ENCODE measurements around the gene RAVER2.

DNA sequence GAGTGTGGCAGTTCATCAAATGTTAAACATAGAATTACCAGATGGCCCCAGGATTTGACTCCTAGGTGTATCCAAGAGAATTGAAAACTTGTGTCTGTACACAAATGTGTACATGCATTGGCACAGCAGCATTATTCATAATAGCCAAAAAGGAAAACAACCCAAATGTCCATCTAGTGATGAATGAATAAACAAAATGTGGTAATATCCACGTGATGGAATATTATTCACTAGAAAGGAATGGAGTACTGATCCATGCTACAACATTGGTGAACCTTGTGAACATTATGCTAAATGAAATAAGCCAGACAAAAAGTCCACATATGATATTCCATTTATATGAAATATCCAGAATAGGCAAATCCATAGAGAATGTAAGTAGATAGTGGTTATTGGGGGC lies 77.7 kb downstream of the RAVER2 start:
- TF ChIP-seq, protein P1, sequence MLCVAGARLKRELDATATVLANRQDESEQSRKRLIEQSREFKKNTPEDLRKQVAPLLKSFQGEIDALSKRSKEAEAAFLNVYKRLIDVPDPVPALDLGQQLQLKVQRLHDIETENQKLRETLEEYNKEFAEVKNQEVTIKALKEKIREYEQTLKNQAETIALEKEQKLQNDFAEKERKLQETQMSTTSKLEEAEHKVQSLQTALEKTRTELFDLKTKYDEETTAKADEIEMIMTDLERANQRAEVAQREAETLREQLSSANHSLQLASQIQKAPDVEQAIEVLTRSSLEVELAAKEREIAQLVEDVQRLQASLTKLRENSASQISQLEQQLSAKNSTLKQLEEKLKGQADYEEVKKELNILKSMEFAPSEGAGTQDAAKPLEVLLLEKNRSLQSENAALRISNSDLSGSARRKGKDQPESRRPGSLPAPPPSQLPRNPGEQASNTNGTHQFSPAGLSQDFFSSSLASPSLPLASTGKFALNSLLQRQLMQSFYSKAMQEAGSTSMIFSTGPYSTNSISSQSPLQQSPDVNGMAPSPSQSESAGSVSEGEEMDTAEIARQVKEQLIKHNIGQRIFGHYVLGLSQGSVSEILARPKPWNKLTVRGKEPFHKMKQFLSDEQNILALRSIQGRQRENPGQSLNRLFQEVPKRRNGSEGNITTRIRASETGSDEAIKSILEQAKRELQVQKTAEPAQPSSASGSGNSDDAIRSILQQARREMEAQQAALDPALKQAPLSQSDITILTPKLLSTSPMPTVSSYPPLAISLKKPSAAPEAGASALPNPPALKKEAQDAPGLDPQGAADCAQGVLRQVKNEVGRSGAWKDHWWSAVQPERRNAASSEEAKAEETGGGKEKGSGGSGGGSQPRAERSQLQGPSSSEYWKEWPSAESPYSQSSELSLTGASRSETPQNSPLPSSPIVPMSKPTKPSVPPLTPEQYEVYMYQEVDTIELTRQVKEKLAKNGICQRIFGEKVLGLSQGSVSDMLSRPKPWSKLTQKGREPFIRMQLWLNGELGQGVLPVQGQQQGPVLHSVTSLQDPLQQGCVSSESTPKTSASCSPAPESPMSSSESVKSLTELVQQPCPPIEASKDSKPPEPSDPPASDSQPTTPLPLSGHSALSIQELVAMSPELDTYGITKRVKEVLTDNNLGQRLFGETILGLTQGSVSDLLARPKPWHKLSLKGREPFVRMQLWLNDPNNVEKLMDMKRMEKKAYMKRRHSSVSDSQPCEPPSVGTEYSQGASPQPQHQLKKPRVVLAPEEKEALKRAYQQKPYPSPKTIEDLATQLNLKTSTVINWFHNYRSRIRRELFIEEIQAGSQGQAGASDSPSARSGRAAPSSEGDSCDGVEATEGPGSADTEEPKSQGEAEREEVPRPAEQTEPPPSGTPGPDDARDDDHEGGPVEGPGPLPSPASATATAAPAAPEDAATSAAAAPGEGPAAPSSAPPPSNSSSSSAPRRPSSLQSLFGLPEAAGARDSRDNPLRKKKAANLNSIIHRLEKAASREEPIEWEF (IDR thresholded peaks at IDR 0.05; ENCODE audit: insufficient replicate concordance, low read depth, low read length), result no peak
- TF ChIP-seq, protein P2, sequence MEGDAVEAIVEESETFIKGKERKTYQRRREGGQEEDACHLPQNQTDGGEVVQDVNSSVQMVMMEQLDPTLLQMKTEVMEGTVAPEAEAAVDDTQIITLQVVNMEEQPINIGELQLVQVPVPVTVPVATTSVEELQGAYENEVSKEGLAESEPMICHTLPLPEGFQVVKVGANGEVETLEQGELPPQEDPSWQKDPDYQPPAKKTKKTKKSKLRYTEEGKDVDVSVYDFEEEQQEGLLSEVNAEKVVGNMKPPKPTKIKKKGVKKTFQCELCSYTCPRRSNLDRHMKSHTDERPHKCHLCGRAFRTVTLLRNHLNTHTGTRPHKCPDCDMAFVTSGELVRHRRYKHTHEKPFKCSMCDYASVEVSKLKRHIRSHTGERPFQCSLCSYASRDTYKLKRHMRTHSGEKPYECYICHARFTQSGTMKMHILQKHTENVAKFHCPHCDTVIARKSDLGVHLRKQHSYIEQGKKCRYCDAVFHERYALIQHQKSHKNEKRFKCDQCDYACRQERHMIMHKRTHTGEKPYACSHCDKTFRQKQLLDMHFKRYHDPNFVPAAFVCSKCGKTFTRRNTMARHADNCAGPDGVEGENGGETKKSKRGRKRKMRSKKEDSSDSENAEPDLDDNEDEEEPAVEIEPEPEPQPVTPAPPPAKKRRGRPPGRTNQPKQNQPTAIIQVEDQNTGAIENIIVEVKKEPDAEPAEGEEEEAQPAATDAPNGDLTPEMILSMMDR (IDR thresholded peaks at IDR 0.05 in 2 of 3, conservative IDR thresholded peaks at IDR 0.05 in 1 of 3; ENCODE audit: control insufficient read depth in 2 of 3, extremely low read depth in 1 of 3, insufficient read depth in 1 of 3, low read depth in 3 of 3, low read length in 3 of 3), result no peak
- TF ChIP-seq SIN3A (IDR thresholded peaks at IDR 0.05; ENCODE audit: low read depth, low read length), result no peak
- TF ChIP-seq BRCA1 (IDR thresholded peaks at IDR 0.05; ENCODE audit: low read depth, low read length), result no peak
- TF ChIP-seq, protein P3, sequence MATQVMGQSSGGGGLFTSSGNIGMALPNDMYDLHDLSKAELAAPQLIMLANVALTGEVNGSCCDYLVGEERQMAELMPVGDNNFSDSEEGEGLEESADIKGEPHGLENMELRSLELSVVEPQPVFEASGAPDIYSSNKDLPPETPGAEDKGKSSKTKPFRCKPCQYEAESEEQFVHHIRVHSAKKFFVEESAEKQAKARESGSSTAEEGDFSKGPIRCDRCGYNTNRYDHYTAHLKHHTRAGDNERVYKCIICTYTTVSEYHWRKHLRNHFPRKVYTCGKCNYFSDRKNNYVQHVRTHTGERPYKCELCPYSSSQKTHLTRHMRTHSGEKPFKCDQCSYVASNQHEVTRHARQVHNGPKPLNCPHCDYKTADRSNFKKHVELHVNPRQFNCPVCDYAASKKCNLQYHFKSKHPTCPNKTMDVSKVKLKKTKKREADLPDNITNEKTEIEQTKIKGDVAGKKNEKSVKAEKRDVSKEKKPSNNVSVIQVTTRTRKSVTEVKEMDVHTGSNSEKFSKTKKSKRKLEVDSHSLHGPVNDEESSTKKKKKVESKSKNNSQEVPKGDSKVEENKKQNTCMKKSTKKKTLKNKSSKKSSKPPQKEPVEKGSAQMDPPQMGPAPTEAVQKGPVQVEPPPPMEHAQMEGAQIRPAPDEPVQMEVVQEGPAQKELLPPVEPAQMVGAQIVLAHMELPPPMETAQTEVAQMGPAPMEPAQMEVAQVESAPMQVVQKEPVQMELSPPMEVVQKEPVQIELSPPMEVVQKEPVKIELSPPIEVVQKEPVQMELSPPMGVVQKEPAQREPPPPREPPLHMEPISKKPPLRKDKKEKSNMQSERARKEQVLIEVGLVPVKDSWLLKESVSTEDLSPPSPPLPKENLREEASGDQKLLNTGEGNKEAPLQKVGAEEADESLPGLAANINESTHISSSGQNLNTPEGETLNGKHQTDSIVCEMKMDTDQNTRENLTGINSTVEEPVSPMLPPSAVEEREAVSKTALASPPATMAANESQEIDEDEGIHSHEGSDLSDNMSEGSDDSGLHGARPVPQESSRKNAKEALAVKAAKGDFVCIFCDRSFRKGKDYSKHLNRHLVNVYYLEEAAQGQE (IDR thresholded peaks at IDR 0.05; ENCODE audit: low read depth, low read length), result no peak
- no peak for TF ChIP-seq RBBP5 (conservative IDR thresholded peaks at IDR 0.05)
- no peak for TF ChIP-seq SPI1 (IDR thresholded peaks at IDR 0.05; ENCODE audit: borderline replicate concordance, insufficient read depth, low read depth, low read length)
- no peak for TF ChIP-seq TARDBP (IDR thresholded peaks at IDR 0.05; ENCODE audit: borderline replicate concordance)
- TF ChIP-seq RAD21 (IDR thresholded peaks at IDR 0.05; ENCODE audit: insufficient read depth, low read depth, low read length), result no peak
- no peak for TF ChIP-seq PAX8 (IDR thresholded peaks at IDR 0.05)
- no peak for TF ChIP-seq FOS (IDR thresholded peaks at IDR 0.05; ENCODE audit: borderline replicate concordance, extremely low read depth, insufficient read length)
- no peak for TF ChIP-seq POLR2AphosphoS2 (IDR thresholded peaks at IDR 0.05; ENCODE audit: low read depth, low read length)
- TF ChIP-seq, protein P4, sequence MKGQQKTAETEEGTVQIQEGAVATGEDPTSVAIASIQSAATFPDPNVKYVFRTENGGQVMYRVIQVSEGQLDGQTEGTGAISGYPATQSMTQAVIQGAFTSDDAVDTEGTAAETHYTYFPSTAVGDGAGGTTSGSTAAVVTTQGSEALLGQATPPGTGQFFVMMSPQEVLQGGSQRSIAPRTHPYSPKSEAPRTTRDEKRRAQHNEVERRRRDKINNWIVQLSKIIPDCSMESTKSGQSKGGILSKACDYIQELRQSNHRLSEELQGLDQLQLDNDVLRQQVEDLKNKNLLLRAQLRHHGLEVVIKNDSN (IDR thresholded peaks at IDR 0.05; ENCODE audit: borderline replicate concordance, extremely low read length, insufficient read depth, low read depth, low read length), result no peak
- TF ChIP-seq EP300 (IDR thresholded peaks at IDR 0.05; ENCODE audit: borderline replicate concordance in 1 of 2, control insufficient read depth in 1 of 2, low read depth in 2 of 2, low read length in 2 of 2), result no peak

All from GM12878 (cell line).